CD4-positive, alpha-beta T cell treated with Interleukin-4 for 1 hour (primary cell): Measurements from ENCODE around the gene ATXN2.
"Not testable (repeated sequence)": the region's sequence is repeated elsewhere in the genome, so short reads cannot be mapped to it uniquely, and the experiment has no call there.

ENCODE experiments used
- DNase-seq, 2 donors: peaks; one replicate each; pipeline ENCODE4 v3.0.0-alpha.2; 2020 to 2022

Gene ATXN2

GRCh38 chr12:111494676-111495075 lies 104.4 kb downstream of the ATXN2 start:
- DNase-seq: no peak

DNA sequence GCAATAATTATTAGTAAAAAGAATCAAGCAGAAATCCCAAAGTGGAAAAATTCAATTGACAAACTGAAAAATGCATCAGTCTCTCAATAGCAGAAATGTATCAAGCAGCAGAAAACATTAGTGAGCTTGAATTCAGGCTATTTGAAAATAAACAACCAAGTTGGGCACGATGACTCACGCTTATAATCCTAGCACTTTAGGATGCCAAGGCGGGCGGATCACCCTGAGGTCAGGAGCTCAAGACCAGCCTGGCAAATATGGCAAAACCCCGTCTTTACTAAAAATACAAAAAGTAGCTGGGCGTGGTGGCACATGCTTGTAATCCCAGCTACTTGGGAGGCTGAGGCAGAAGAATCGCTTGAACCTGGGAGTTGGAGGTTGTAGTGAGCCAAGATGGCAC lies 106.1 kb downstream of the ATXN2 start:
- DNase-seq: not testable (repeated sequence)

- DNase-seq: no peak
These were observed 110.3 kb downstream of the ATXN2 start for GRCh38 chr12:111488798-111489197.

DNA sequence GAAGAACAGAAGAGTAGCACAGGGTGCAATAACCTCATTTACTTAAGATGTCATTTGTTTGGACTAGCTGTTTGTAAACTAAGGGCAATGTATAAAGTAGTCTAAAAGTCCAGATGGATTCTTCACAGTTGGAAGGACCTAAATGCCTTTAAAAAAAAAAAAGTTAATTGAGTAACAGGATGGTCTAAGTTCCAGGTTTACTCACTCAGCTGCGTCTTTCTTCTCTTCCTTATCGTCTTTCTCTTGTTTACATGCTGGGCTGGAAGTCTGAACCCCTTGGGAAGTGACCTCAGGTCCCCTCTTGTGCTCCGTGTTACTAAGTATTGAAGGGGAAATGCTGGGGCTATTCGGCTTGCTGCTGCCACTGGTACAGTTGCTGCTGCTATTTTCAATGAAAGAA lies 110.8 kb downstream of the ATXN2 start:
- no peak for DNase-seq

GRCh38 chr12:111482462-111482861 lies 116.7 kb downstream of the ATXN2 start:
- peak in 1 of 2 donors; percentile 20 for DNase-seq

DNA sequence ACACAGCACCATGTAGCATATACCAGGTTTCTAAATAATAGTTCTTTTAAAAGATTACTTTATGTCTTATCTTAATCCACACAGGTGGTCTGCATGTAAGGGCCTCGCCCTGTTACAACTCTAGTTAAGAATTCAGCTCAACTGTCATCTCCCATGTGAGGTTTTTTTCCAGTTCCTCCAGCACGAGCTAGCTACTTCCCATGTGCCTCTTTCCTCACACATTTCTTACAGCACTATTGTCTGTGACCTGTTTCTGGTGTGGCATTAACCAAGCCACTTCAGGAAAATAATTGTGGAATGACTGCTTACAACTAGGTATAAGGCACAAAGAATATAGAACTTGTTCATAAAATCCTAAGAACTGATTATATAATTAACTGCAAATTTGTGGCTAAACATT lies 127.9 kb downstream of the ATXN2 start:
- no peak for DNase-seq

DNA sequence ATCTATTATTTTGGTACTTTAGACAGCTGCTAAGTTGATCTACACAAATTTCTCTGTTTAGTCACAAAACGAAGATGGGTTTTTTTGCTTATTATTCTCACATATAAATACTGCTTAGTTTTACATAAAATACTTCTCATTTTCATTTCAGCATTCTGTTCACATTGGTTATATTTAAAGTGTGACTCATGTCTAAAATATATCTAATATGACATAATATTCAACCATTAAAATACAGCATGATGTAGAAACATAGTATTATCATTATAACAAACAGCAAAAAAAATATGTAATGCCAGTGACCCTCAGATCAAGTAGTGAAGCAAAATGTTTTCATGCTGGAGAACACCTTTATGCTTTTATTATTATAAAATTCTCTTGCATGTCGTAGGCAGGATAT lies 129.7 kb downstream of the ATXN2 start:
- no peak for DNase-seq

DNA sequence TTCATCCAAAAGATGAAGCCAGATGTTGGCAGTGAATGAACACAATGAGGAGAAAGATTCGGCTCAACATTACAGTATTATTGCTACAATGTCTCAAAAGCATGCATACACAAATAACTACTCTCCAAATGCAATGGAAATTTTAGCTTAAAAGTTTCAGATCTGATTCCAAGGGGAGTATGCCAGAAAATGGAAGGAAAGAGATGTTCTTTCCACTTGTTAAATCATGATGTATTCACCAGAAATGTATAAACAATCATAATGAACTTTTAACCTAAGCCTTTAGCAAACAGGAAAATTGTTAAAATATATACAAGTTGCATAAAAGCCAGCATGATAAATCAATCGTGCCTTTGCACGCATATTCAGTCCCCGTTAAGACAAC lies 131.3 kb downstream of the ATXN2 start:
- no peak for DNase-seq

DNA sequence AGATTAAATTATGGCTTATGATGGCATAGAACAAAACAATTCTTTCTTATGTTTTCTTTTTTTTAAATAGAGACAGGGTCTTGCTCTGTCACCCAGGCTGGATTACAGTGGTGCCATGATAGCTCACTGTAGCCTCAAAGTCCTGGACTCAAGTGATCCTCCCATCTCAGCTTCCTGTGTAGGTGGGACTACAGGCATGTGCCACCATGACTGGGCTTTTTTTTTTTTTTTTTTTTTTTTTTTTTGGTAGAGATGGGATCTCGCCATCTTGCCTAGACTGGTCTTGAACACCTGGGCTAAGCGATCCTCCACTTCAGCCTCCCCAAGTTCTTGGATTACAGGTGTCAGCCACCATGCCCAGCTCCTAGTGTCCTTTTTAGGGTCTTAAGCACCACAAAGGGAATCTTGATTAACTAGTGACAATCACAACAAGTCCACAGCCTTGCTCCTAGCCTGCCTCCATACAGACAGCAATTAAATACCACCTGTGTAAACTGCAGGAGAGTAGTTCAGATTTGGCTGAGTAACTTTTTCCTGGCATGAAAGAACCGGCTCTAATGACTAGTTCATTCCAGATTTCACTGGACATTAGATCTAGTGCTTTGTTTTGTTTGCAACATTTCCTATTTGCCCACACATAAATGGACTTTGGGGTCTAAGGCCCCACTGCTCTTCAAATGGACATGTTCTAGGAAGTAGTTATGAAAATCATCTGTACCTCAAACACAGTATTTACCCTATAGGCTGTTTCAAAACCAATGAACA lies 131.8 kb downstream of the ATXN2 start:
- DNase-seq: no peak

DNA sequence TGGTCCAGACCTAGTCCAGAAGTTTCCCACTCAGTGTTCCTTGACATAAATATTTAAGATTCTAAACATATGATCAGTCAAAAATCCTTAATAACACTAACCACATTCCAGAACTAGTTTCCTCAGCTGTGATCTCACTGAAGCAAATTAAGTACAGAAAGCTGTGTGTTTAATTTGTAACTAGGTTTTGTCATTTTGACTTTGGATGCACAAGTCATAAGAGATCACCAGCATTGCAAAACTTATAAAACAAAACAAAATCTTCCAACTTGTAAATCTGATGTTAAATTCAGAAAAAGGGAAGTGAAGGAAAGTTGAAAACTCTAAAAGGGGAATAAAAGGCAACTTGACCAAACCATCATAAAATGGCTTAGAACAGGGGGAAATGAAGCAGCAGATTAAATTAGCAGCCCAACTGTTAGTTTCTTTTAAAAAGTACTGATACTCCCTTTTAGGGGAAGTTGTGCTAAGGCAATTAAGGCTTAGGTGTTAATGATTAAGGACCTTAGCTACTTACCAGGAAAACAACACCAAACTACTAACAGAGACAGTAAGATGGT lies 136.8 kb downstream of the ATXN2 start:
- no peak for DNase-seq

GRCh38 chr12:111460111-111460510 lies 139.0 kb downstream of the ATXN2 start:
- DNase-seq: not testable (repeated sequence)

DNA sequence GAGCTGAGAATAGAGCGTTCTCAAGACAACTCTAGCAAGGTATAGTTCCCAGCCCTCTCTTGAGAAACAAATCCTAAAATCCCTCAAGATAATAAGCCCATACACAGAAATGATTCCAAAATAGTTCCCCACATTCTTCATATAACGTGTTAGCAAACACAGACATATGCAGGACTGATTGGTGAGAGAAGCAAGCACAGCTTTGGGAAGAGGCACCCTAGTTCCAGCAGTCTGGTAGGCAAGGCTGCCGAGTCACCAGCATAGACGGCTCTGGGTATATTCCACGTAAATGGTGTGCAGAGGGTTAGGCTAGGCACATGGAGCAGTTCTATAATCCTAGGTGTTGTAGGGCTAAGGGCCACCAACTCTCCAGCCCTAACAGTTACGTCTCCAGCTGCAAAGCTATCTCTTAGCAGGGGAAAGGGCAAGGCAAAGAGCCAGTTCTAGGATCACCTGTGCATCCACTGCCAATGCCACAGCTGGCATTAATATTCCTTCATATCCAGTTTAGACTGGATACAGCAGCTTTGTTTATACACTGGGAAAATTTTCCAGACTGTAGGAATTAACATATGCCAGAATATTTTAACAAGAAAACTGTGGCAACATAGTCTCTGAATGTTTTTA lies 140.5 kb downstream of the ATXN2 start:
- no peak for DNase-seq

GRCh38 chr12:111457577-111457976 lies 141.5 kb downstream of the ATXN2 start:
- DNase-seq: no peak

DNA sequence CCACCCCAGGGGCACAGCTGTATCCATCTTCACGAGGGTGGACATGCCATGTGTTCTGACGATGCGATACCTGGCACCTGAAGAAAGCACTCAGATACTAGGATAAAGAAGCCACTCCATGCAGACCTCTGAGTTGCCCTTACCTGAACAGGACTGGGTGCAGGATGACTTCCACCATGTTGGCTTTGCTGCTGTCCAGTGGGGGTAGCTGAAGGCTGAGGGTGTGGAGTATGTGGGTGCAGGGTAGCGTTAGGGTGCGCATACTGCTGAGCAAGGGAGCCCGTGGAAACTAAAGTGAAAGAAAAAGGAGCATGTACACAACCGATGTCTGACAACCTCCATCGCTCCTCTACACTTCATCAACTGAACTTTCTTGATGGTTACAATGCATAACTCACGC lies 142.0 kb downstream of the ATXN2 start:
- no peak for DNase-seq

DNA sequence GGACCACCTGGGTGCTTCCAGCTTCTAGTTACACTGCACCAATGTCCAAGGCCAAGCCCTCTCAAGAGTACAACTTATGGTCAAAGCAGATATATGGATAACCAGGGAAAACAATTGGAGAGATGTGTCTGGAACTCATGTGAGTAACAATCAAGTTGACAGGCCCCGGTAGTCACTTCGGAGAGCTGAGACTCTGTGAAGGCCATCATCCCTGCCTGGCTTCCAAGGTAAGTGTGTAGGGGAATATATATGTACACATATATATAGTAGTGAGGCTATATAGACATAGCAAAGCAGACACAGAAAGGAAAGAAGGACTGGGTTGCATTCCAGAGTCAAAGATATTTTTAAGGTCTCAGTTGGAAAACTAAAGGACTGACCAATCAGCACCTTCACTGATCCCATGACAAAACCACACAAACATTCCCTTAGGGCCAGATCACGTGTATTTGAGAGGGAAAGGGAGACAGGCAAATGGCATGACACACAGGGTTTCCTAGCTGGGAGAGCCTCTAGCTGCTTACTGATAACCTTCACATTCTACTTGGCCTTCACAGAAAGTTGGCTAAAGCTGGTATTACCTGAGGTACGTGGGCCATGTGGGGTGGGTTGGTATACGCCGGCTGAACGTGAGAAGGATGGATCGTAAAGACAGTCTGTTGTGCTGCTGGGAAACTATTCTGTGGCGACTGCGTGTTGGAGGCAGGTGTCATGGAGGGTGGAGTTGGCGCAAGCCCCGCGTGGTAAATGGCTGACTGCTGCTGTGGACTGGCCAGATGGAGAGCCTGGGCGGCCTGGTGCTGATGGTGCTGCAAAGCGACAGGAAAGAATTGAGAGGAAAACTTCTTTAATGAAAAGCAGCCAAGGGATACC lies 143.4 kb downstream of the ATXN2 start:
- no peak for DNase-seq

DNA sequence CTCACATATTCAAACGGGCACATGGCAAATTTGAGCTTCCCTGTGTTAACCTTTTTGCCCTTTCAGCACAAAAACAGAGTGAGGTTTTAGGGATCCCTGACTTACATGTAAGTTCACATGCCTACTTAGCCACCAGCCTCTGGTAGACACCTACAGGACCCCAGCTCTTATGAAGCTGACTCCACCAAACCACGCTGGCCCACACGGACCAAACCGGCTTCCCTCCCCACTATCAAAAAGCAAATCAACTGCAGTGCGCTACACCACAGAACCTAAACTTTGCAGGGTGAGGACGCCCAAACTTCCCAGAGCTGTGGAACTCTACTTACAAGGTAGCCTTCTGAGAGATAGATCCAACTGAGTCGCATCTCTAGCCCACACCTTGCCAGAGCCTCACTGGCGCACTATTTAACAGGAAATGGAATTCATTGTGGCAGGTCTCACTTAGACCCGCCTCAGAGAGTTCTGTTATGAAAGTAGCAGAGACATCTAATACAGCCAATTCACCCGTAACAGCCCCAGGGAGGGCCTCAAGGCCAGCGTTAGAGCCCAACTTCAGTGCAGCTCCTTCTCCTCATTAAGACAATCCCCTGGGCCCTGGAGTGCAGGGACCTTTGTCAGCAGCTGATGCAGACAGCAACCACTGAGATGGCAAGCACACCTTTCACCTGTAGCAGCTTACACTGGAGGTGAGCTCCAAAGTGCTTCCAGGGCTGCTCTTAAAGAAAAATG lies 144.2 kb downstream of the ATXN2 start:
- DNase-seq: no peak

- no peak for DNase-seq
These were observed 144.8 kb downstream of the ATXN2 start for GRCh38 chr12:111454311-111454710.

DNA sequence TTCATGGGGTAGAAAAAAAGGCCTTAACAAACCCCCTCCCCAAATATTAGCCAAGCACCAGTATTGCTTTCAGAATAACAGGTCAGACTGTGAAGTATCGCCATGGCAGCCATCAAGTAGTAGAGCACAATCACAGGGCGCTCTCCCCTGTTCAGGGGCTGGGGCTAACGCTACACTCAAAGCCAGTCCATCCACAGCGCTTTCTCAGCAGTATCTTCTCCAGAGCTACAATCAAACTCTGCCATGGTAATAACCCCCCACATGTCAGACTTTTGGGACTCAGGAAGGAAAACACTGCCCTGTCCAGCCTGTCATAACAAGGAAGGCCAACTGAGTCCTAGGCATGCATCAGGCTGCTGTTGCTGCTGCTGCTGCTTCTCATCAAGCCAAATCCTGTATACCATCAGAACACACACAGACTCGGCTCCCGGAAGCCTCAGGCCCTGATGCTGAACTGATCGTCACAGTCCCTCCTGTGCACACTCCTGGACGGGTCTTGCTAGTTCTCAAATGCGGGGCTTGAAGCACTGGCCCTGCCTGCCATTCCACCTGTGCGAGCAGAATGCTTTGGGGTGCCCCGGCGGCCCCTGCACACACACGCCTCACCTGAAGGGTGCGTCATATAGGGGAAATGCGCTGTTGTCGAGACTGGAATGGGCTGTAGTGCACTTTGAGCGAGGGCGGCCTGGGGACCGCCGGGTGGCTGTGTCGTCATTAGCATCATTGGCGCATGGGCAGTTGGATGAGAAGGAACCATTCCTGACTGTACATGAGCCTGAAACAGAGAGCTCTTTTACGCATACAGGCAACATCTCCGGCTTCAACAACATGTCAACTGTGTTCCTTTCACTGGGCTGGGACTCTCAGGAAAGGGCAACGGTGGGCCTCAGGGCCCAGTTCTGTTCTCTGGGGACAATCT lies 145.8 kb downstream of the ATXN2 start:
- no peak for DNase-seq

GRCh38 chr12:111451649-111452129 lies 147.4 kb downstream of the ATXN2 start:
- peak in 1 of 2 donors; percentile 83 for DNase-seq

DNA sequence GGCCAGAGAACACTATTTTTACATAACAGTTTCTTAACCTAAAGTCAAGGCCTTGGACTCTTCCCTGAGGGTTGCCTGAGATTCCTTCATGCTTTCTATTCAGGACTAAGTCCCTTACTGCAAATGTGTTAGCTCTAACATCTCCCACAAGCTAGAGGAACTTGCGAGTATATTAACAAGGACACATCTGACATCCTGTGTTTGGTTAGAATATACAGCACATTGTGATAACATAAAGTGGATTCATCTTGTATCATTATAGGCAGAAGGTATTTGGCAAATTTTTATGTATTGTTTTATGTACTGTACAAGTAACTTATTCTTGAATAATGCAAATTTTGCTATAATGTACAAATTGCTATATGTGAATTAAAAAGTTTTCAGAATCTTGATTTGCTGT lies 147.9 kb downstream of the ATXN2 start:
- DNase-seq: no peak

GRCh38 chr12:111450676-111451075 lies 148.4 kb downstream of the ATXN2 start:
- no peak for DNase-seq
